ENCODE results near the gene WIPF2. TPM values are rescaled to one million over a fixed set of nuclear protein-coding genes. Genes with fewer than 3 reads are reported as not detected.

Gene WIPF2
- total and polyA plus RNA-seq, 2 of the 8 experiments (the other 6 are each of a cell fraction or from before 2014, with no cell fraction given): 6.9 to 25.3 TPM

DNA sequence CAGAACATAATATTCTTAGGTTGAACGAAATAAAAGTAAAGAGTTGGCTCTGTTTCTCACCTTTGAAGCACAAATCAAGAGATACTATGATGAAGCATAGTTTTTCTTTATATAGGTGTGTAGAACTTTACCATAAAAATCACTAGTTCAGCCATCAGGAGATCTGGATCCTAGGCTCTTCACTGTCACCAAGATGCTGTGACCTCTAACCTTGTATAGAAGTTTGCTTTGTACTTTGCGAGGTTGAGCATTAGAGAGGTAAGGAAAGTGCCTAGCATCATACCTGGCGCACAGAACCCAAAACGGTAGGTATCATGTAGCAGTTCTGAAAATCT lies 68.0 kb downstream of the WIPF2 start (continued):
- TF ChIP-seq SIRT6 (IDR thresholded peaks at IDR 0.05; ENCODE audit: low read length): no peak
- TF ChIP-seq HDAC6 (IDR thresholded peaks at IDR 0.05; ENCODE audit: low read depth, low read length): no peak
- TF ChIP-seq MAFK (IDR thresholded peaks at IDR 0.05; ENCODE audit: low read depth, low read length): no peak
- TF ChIP-seq SAP30 (IDR thresholded peaks at IDR 0.05; ENCODE audit: insufficient read depth, insufficient replicate concordance, low read length): no peak
- no peak for TF ChIP-seq NRF1 (IDR thresholded peaks at IDR 0.05; ENCODE audit: low read depth, low read length)
- TF ChIP-seq EP300 (IDR thresholded peaks at IDR 0.05; ENCODE audit: borderline replicate concordance in 1 of 2, low read depth in 2 of 2, low read length in 2 of 2): no peak
- TF ChIP-seq, protein P1, sequence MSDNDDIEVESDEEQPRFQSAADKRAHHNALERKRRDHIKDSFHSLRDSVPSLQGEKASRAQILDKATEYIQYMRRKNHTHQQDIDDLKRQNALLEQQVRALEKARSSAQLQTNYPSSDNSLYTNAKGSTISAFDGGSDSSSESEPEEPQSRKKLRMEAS (IDR thresholded peaks at IDR 0.05): no peak
- TF ChIP-seq CREB1 (IDR thresholded peaks at IDR 0.05): no peak
